PC-3 (cell line): ENCODE data around the gene MYH6.

Experiments used
- CTCF ChIP-seq: fragments of 300-600 bp; sonication (generic); conservative IDR thresholded peaks from 2 replicates; pipeline ENCODE4 v1.5.1; 2017; ENCODE audit warnings: antibody characterized with exemption, low read depth, mild to moderate bottlenecking, low read length
- EZH2 ChIP-seq: fragments of 300-600 bp; sonication (generic); IDR thresholded peaks from one replicate; pipeline ENCODE4 v1.6.1; 2017; ENCODE audit warnings: antibody characterized with exemption, mild to moderate bottlenecking, low read length; ENCODE audit not compliant: unreplicated experiment
- EZH2phosphoT487 ChIP-seq: fragments of 300-600 bp; sonication (generic); IDR thresholded peaks from 2 replicates; pipeline ENCODE4 v1.6.1; 2018; ENCODE audit warnings: mild to moderate bottlenecking, antibody characterized with exemption, low read length, borderline replicate concordance

- no peak for TF ChIP-seq CTCF
- no peak for TF ChIP-seq EZH2
- TF ChIP-seq EZH2phosphoT487: no peak
These were observed 50.8 kb downstream of the MYH6 start for GRCh38 chr14:23357261-23357660.
